MM.1S (cell line): ENCODE measurements around the gene TLR6.

Experiments
- EZH2 ChIP-seq: fragments of 300-600 bp; sonication (generic); optimal IDR thresholded peaks from 2 replicates; pipeline ENCODE3; 2017; ENCODE audit warnings: low read depth, mild to moderate bottlenecking, antibody characterized with exemption, low read length, mixed read lengths
- EZH2phosphoT487 ChIP-seq: fragments of 300-600 bp; sonication (generic); IDR thresholded peaks from 2 replicates; pipeline ENCODE4 v1.6.1; 2018; ENCODE audit warnings: antibody characterized with exemption, low read length
- TF ChIP-seq, protein P1 (sequence below): fragments of 300-600 bp; sonication (generic); IDR thresholded peaks from 2 replicates; pipeline ENCODE4 v1.5.1; 2016; ENCODE audit warnings: antibody characterized with exemption, low read length, mixed read lengths

DNA sequence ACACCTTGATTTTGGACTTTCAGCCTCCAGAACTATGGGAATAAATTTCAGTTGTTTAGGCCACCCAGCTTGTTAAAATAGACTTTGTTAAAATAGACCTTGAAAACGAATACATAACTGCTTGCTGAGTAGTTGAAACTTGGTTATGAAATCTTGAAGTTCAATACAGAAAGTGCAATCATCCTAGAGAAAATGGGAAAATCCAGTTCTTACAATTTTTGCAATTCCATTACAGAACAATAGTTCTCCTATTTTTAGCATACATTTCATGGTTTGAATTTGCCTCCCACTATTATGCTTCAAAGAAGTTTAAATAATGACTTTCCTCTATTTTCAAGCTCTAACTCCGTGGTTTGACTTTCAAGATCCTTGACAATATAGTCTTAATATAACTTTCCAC is 62.6 kb downstream of the TLR6 start:
- TF ChIP-seq, protein P1, sequence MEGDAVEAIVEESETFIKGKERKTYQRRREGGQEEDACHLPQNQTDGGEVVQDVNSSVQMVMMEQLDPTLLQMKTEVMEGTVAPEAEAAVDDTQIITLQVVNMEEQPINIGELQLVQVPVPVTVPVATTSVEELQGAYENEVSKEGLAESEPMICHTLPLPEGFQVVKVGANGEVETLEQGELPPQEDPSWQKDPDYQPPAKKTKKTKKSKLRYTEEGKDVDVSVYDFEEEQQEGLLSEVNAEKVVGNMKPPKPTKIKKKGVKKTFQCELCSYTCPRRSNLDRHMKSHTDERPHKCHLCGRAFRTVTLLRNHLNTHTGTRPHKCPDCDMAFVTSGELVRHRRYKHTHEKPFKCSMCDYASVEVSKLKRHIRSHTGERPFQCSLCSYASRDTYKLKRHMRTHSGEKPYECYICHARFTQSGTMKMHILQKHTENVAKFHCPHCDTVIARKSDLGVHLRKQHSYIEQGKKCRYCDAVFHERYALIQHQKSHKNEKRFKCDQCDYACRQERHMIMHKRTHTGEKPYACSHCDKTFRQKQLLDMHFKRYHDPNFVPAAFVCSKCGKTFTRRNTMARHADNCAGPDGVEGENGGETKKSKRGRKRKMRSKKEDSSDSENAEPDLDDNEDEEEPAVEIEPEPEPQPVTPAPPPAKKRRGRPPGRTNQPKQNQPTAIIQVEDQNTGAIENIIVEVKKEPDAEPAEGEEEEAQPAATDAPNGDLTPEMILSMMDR: no peak
- TF ChIP-seq EZH2: no peak
- TF ChIP-seq EZH2phosphoT487: no peak
